HepG2 (cell line): ENCODE data around the gene SRGAP2B. TPM values are rescaled to one million over a fixed set of nuclear protein-coding genes. Genes with fewer than 3 reads are reported as not detected.
"Not testable (repeated sequence)": the region's sequence is repeated elsewhere in the genome, so short reads cannot be mapped to it uniquely, and the experiment has no call there.

Experiments used
- ATAC-seq: fragments of 200-7000 bp; cut with Tn5 transposase; 3 replicates; pipeline ENCODE4 v1.9.1; 2020; ENCODE audit warnings: mild to moderate bottlenecking, moderate library complexity
- BruUV-seq: library from RNA; stranded (reverse); fragments of 400-500 nt; replicated peaks from 2 replicates; lab custom pipeline; 2021; lab: Mats Ljungman, UMichigan
- CTCF ChIA-PET: fragments of 300-600 bp; formaldehyde crosslinking; extraction: SDS; loops from one replicate; lab custom pipeline; 2021; ENCODE audit warnings: low total read pairs, inconsistent platforms, low intra/inter-chr PET ratio; lab: Yijun Ruan, JAX
- POLR2A ChIA-PET: fragments of 350-600 bp; sonication (Branson Sonifier 250); formaldehyde crosslinking; loops from one replicate; lab custom pipeline; 2020; ENCODE audit warnings: antibody characterized with exemption, inconsistent platforms; lab: Yijun Ruan, JAX
- DNase-seq: peaks from one replicate; pipeline ENCODE4 v3.0.0-alpha.2; 2015; ENCODE audit warnings: low spot score
- FAIRE-seq: peaks from 3 replicates; lab custom pipeline; 2011; peaks lifted over from hg19 to GRCh38; lab: Jason Lieb, UNC
- H2AFZ ChIP-seq: one replicate; pipeline ENCODE4 v1.6.1; 2011; ENCODE audit warnings: low read length, inconsistent platforms
- H3K27ac ChIP-seq: fragments of 300-600 bp; 3 replicates; pipeline ENCODE4 v1.8.0; 2011; ENCODE audit warnings: mixed run types, mild to moderate bottlenecking, mixed read lengths, low read length, inconsistent platforms; ENCODE audit not compliant: insufficient read depth; ENCODE audit errors: extremely low read length
- H3K27me3 ChIP-seq, 2 experiments: fragments of 200-600 bp in 1 of 2; 2 replicates in 1 of 2; 3 replicates in 1 of 2; pipeline versions ENCODE4 v1.6.0 to v1.8.0; 2011; ENCODE audit warnings: low read length in 2 of 2, mild to moderate bottlenecking in 2 of 2, moderate library complexity in 2 of 2, inconsistent platforms in 1 of 2; ENCODE audit not compliant: insufficient read depth in 2 of 2, control insufficient read depth in 1 of 2
- H3K36me3 ChIP-seq, 2 experiments: fragments of 200-600 bp in 1 of 2; replicated peaks in 1 of 2; 2 replicates in 1 of 2; 3 replicates in 1 of 2; pipeline versions ENCODE4 v1.5.1 to v1.8.0; 2011; ENCODE audit warnings: low read length in 2 of 2, inconsistent platforms in 1 of 2; ENCODE audit not compliant: insufficient read depth in 2 of 2, control insufficient read depth in 1 of 2
- H3K4me1 ChIP-seq: 2 replicates; pipeline ENCODE4 v1.5.1; 2012; ENCODE audit warnings: low read length, inconsistent platforms; ENCODE audit not compliant: insufficient read depth
- H3K4me2 ChIP-seq: 2 replicates; pipeline ENCODE4 v1.6.0; 2011; ENCODE audit warnings: low read depth, low read length, inconsistent platforms
- H3K4me3 ChIP-seq, 3 experiments: fragments of 200-600 bp in 1 of 3; sonication (generic), shearing (Covaris generic) in 1 of 3; replicated peaks in 1 of 3; 2 replicates each; pipeline ENCODE4 v1.5.1; 2011 to 2016; ENCODE audit warnings: low read length in 3 of 3, inconsistent platforms in 2 of 3, low read depth in 2 of 3, mild to moderate bottlenecking in 2 of 3, control low read depth in 1 of 3, mixed read lengths in 1 of 3; ENCODE audit not compliant: insufficient read depth in 1 of 3
- H3K79me2 ChIP-seq: one replicate; pipeline ENCODE4 v1.6.1; 2011; ENCODE audit warnings: low read length, inconsistent platforms; ENCODE audit not compliant: insufficient read depth
- H3K9ac ChIP-seq: 2 replicates; pipeline ENCODE4 v1.6.0; 2011; ENCODE audit warnings: mild to moderate bottlenecking, low read depth, low read length, inconsistent platforms; ENCODE audit not compliant: insufficient read depth
- H3K9me3 ChIP-seq: 2 replicates; pipeline ENCODE4 v1.5.1; 2012; ENCODE audit warnings: mild to moderate bottlenecking, low read length
- H4K20me1 ChIP-seq: 2 replicates; pipeline ENCODE4 v1.6.0; 2011; ENCODE audit warnings: inconsistent platforms, mild to moderate bottlenecking, low read length, moderate library complexity; ENCODE audit not compliant: insufficient read depth
- WGBS: methylation state at CpG from one replicate; pipeline ENCODE4 v1.1.6; 2017; ENCODE audit warnings: low lambda C conversion rate; 5-methylcytosine and 5-hydroxymethylcytosine counted together
- in situ Hi-C: cut with HindIII; loops from 2 replicates; pipeline ENCODE4 v1.10.0; 2017; ENCODE audit warnings: low pct_unique_long_range_greater_than_20kb; ENCODE audit not compliant: extremely low pct_ligation_motif_present
- intact Hi-C: fragments of 100-400 bp; cut with micrococcal nuclease; formaldehyde crosslinking; loops from one replicate; pipeline ENCODE4 v1.10.0; 2022; ENCODE audit not compliant: unreplicated experiment
- polyA plus RNA-seq, 8 experiments: library from polyadenylated mRNA; depleted of rRNA in 3 of 8; stranded (reverse) in 7 of 8; unstranded in 1 of 8; fragments of >200 nt; fragmentation: Illumina TruSeq in 4 of 8; extraction: Trizol in 4 of 8; gene quantifications; 2 replicates each; pipeline versions ENCODE4 v1.2.1 to v1.2.3, GENCODE V29; 2011 to 2016; ENCODE audit warnings: low read depth in 4 of 8, missing spikeins in 1 of 8, mixed read lengths in 1 of 8; ENCODE audit not compliant: insufficient read depth in 1 of 8
- total RNA-seq, 5 experiments: library from RNA; depleted of rRNA; stranded (reverse); fragments of >200 nt; fragmentation: Illumina TruSeq; extraction: Trizol; gene quantifications; 2 replicates each; pipeline ENCODE4 v1.2.3, GENCODE V29; 2016; ENCODE audit warnings: low read depth in 1 of 5

Gene SRGAP2B
- total and polyA plus RNA-seq, 2 of the 13 experiments (the other 11 are each of a cell fraction or from before 2014, with no cell fraction given), result 9.2 to 16.1 TPM

- DNase-seq, H3K4me1 ChIP-seq, H3K36me3 ChIP-seq, CTCF ChIA-PET, FAIRE-seq, H2AFZ ChIP-seq, in situ Hi-C loops, H3K27me3 ChIP-seq, H3K4me3 ChIP-seq, BruUV-seq, ATAC-seq, H3K27ac ChIP-seq, POLR2A ChIA-PET, H3K9ac ChIP-seq, intact Hi-C loops, H3K4me2 ChIP-seq, H3K9me3 ChIP-seq, H3K79me2 ChIP-seq, H4K20me1 ChIP-seq: not testable (repeated sequence)
- no CpG with 5 or more reads among the region's 5 CpGs for WGBS
Observed at GRCh38 chr1:145000074-145000742, 94.9 kb downstream of the SRGAP2B start.

- H3K4me1 ChIP-seq, ATAC-seq, H4K20me1 ChIP-seq, BruUV-seq, H3K27me3 ChIP-seq, POLR2A ChIA-PET, H3K9ac ChIP-seq, H3K4me3 ChIP-seq, in situ Hi-C loops, H3K27ac ChIP-seq, CTCF ChIA-PET, H3K79me2 ChIP-seq, H3K36me3 ChIP-seq, intact Hi-C loops, H3K4me2 ChIP-seq, H3K9me3 ChIP-seq, DNase-seq, H2AFZ ChIP-seq: not testable (repeated sequence)
- peak; percentile 40 for FAIRE-seq
- WGBS, result 100% methylated on average over 1 of the region's 2 CpGs
Observed at GRCh38 chr1:144998981-144999273, 96.2 kb downstream of the SRGAP2B start.

GRCh38 chr1:144998134-144998980 lies 96.8 kb downstream of the SRGAP2B start:
- H3K79me2 ChIP-seq, in situ Hi-C loops, H4K20me1 ChIP-seq, H3K36me3 ChIP-seq, CTCF ChIA-PET, H3K9me3 ChIP-seq, BruUV-seq, H3K4me1 ChIP-seq, DNase-seq, H3K27ac ChIP-seq, H3K27me3 ChIP-seq, intact Hi-C loops, H3K4me3 ChIP-seq, H3K4me2 ChIP-seq, H2AFZ ChIP-seq, H3K9ac ChIP-seq, POLR2A ChIA-PET: not testable (repeated sequence)
- ATAC-seq, result peak; percentile 79
- peak; percentile 42 for FAIRE-seq
- 85% methylated on average over 3 of the region's 5 CpGs for WGBS

GRCh38 chr1:144995833-144996410 lies 99.2 kb downstream of the SRGAP2B start:
- H3K79me2 ChIP-seq, H3K4me1 ChIP-seq, BruUV-seq, H3K36me3 ChIP-seq, FAIRE-seq, H3K9me3 ChIP-seq, in situ Hi-C loops, CTCF ChIA-PET, POLR2A ChIA-PET, H2AFZ ChIP-seq, intact Hi-C loops, H3K4me3 ChIP-seq, H3K27me3 ChIP-seq, H3K9ac ChIP-seq, H4K20me1 ChIP-seq, ATAC-seq, H3K27ac ChIP-seq, H3K4me2 ChIP-seq: not testable (repeated sequence)
- DNase-seq, result peak; percentile 0
